Peyer's patch (tissue), 4 donors: ENCODE measurements around the gene SSH2.

Experiments used
- POLR2A ChIP-seq, 2 donors: fragments of 450-650 bp; IDR thresholded peaks; one replicate each; pipeline ENCODE4 v1.5.1; 2017; ENCODE audit warnings: antibody characterized with exemption in 2 of 2, mild to moderate bottlenecking in 2 of 2, moderate library complexity in 2 of 2
- TF ChIP-seq, protein P1 (sequence below), 6 experiments: fragments of 450-650 bp in 4 of 6; fragments of 200-600 bp in 2 of 6; sonication (generic) in 1 of 6; IDR thresholded peaks; one replicate each; pipeline ENCODE4 v1.5.1; 2017 to 2019; ENCODE audit warnings: antibody characterized with exemption in 6 of 6, mild to moderate bottlenecking in 3 of 6, moderate library complexity in 1 of 6

DNA sequence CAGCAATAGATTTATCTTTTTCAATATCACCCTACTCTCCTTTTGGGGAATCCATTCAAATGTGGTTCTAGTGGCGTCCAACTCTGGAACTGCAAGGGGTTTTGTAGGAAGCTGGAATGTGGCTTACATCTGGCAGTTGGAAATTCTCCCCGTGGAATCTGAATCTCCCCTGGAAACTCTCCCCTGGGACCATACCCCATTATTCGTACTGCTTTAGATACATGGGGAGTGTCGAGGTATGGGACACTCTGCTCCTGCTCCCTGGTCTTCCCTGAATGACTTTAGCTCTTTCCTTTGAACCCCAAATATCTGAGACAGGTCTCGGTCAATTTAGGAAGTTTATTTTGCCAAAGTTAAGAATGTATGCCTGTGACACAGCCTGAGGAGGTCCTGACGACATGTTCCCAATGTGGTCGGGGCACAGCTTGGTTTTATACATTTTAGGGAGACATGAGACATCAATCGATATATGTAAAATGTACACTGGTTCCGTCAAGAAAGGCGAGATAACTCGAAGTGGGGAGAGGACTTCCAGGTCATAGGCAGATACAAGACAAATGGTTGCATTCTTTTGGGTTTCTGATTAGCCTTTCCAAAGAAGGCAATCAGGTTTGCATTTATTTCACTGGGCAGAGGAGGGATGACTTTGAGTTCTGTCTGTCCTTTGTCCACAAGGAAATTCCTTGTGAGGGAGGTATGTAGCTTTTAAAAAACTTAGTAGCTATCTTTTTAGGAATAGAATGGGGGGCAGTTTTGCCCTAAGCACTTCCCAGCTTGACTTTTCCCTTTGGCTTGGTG, 218.2 kb downstream of the SSH2 start:
- TF ChIP-seq, protein P1, sequence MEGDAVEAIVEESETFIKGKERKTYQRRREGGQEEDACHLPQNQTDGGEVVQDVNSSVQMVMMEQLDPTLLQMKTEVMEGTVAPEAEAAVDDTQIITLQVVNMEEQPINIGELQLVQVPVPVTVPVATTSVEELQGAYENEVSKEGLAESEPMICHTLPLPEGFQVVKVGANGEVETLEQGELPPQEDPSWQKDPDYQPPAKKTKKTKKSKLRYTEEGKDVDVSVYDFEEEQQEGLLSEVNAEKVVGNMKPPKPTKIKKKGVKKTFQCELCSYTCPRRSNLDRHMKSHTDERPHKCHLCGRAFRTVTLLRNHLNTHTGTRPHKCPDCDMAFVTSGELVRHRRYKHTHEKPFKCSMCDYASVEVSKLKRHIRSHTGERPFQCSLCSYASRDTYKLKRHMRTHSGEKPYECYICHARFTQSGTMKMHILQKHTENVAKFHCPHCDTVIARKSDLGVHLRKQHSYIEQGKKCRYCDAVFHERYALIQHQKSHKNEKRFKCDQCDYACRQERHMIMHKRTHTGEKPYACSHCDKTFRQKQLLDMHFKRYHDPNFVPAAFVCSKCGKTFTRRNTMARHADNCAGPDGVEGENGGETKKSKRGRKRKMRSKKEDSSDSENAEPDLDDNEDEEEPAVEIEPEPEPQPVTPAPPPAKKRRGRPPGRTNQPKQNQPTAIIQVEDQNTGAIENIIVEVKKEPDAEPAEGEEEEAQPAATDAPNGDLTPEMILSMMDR (IDR thresholded peaks at IDR 0.05), result no peak
- TF ChIP-seq POLR2A (IDR thresholded peaks at IDR 0.05), result no peak
